Measurements from ENCODE around the gene CPSF4L. TPM values are rescaled to one million over a fixed set of nuclear protein-coding genes. Genes with fewer than 3 reads are reported as not detected.

Gene CPSF4L
- total and polyA plus RNA-seq, 2 of the 13 experiments (the other 11 are each of a cell fraction or from before 2014, with no cell fraction given), result 0.73 to 1.6 TPM

- TF ChIP-seq, protein P1, sequence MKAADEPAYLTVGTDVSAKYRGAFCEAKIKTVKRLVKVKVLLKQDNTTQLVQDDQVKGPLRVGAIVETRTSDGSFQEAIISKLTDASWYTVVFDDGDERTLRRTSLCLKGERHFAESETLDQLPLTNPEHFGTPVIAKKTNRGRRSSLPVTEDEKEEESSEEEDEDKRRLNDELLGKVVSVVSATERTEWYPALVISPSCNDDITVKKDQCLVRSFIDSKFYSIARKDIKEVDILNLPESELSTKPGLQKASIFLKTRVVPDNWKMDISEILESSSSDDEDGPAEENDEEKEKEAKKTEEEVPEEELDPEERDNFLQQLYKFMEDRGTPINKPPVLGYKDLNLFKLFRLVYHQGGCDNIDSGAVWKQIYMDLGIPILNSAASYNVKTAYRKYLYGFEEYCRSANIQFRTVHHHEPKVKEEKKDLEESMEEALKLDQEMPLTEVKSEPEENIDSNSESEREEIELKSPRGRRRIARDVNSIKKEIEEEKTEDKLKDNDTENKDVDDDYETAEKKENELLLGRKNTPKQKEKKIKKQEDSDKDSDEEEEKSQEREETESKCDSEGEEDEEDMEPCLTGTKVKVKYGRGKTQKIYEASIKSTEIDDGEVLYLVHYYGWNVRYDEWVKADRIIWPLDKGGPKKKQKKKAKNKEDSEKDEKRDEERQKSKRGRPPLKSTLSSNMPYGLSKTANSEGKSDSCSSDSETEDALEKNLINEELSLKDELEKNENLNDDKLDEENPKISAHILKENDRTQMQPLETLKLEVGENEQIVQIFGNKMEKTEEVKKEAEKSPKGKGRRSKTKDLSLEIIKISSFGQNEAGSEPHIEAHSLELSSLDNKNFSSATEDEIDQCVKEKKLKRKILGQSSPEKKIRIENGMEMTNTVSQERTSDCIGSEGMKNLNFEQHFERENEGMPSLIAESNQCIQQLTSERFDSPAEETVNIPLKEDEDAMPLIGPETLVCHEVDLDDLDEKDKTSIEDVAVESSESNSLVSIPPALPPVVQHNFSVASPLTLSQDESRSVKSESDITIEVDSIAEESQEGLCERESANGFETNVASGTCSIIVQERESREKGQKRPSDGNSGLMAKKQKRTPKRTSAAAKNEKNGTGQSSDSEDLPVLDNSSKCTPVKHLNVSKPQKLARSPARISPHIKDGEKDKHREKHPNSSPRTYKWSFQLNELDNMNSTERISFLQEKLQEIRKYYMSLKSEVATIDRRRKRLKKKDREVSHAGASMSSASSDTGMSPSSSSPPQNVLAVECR (CRISPR knock-in tag; IDR thresholded peaks at IDR 0.05; ENCODE audit: borderline replicate concordance), result peak; percentile 55; the same call in 1 of the 2 replicates
- TF ChIP-seq STAG1 (CRISPR knock-in tag; IDR thresholded peaks at IDR 0.05), result peak; percentile 8; the same call in 1 of the 2 replicates
- TF ChIP-seq TARDBP (CRISPR knock-in tag; IDR thresholded peaks at IDR 0.05), result peak; percentile 65; the same call in 1 of the 2 replicates
- TF ChIP-seq ZNF367 (CRISPR knock-in tag; IDR thresholded peaks at IDR 0.05; ENCODE audit: borderline replicate concordance), result no peak
- TF ChIP-seq, protein P2, sequence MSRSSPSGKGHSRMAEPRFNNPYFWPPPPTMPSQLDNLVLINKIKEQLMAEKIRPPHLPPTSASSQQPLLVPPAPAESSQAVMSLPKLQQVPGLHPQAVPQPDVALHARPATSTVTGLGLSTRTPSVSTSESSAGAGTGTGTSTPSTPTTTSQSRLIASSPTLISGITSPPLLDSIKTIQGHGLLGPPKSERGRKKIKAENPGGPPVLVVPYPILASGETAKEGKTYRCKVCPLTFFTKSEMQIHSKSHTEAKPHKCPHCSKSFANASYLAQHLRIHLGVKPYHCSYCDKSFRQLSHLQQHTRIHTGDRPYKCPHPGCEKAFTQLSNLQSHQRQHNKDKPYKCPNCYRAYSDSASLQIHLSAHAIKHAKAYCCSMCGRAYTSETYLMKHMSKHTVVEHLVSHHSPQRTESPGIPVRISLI (CRISPR knock-in tag; IDR thresholded peaks at IDR 0.05; ENCODE audit: borderline replicate concordance), result peak; percentile 29; the same call in 1 of the 2 replicates
- no peak for TF ChIP-seq TCF12 (IDR thresholded peaks at IDR 0.05)
- TF ChIP-seq TCF12 (CRISPR knock-in tag; IDR thresholded peaks at IDR 0.05), result peak; percentile 85; the same call in 1 of the 2 replicates
- peak; percentile 93 for TF ChIP-seq RCOR2 (CRISPR knock-in tag; IDR thresholded peaks at IDR 0.05)
- 0 out of 2 replicates have a peak, but pooled peaks have one; percentile 16 for TF ChIP-seq FOXA3 (CRISPR knock-in tag; IDR thresholded peaks at IDR 0.05)
- TF ChIP-seq, protein P3, sequence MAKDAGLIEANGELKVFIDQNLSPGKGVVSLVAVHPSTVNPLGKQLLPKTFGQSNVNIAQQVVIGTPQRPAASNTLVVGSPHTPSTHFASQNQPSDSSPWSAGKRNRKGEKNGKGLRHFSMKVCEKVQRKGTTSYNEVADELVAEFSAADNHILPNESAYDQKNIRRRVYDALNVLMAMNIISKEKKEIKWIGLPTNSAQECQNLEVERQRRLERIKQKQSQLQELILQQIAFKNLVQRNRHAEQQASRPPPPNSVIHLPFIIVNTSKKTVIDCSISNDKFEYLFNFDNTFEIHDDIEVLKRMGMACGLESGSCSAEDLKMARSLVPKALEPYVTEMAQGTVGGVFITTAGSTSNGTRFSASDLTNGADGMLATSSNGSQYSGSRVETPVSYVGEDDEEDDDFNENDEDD (CRISPR knock-in tag; IDR thresholded peaks at IDR 0.05; ENCODE audit: borderline replicate concordance), result peak; percentile 19; the same call in 1 of the 2 replicates
- TF ChIP-seq ZZZ3 (CRISPR knock-in tag; IDR thresholded peaks at IDR 0.05; ENCODE audit: borderline replicate concordance), result no peak
- TF ChIP-seq, protein P4, sequence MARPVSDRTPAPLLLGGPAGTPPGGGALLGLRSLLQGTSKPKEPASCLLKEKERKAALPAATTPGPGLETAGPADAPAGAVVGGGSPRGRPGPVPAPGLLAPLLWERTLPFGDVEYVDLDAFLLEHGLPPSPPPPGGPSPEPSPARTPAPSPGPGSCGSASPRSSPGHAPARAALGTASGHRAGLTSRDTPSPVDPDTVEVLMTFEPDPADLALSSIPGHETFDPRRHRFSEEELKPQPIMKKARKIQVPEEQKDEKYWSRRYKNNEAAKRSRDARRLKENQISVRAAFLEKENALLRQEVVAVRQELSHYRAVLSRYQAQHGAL (CRISPR knock-in tag; IDR thresholded peaks at IDR 0.05; ENCODE audit: not compliant biosample characterization), result peak; percentile 41
- TF ChIP-seq TCF7L2 (IDR thresholded peaks at IDR 0.05; ENCODE audit: low read depth, low read length), result no peak
- peak; percentile 60; the same call in 1 of the 2 replicates for TF ChIP-seq NR0B2 (CRISPR knock-in tag; IDR thresholded peaks at IDR 0.05)
- TF ChIP-seq ZNF788 (CRISPR knock-in tag; IDR thresholded peaks at IDR 0.05; ENCODE audit: borderline replicate concordance), result peak; percentile 80; the same call in 1 of the 2 replicates
- no peak for TF ChIP-seq NONO (IDR thresholded peaks at IDR 0.05)
- TF ChIP-seq NONO (CRISPR knock-in tag; conservative IDR thresholded peaks at IDR 0.05), result peak; percentile 83
- TF ChIP-seq, protein P5, sequence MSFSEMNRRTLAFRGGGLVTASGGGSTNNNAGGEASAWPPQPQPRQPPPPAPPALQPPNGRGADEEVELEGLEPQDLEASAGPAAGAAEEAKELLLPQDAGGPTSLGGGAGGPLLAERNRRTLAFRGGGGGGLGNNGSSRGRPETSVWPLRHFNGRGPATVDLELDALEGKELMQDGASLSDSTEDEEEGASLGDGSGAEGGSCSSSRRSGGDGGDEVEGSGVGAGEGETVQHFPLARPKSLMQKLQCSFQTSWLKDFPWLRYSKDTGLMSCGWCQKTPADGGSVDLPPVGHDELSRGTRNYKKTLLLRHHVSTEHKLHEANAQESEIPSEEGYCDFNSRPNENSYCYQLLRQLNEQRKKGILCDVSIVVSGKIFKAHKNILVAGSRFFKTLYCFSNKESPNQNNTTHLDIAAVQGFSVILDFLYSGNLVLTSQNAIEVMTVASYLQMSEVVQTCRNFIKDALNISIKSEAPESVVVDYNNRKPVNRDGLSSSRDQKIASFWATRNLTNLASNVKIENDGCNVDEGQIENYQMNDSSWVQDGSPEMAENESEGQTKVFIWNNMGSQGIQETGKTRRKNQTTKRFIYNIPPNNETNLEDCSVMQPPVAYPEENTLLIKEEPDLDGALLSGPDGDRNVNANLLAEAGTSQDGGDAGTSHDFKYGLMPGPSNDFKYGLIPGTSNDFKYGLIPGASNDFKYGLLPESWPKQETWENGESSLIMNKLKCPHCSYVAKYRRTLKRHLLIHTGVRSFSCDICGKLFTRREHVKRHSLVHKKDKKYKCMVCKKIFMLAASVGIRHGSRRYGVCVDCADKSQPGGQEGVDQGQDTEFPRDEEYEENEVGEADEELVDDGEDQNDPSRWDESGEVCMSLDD (CRISPR knock-in tag; IDR thresholded peaks at IDR 0.05; ENCODE audit: borderline replicate concordance), result peak; percentile 45; the same call in 1 of the 2 replicates
- TF ChIP-seq TP53 (CRISPR knock-in tag; conservative IDR thresholded peaks at IDR 0.05), result 0 out of 2 replicates have a peak, but pooled peaks have one; percentile 61
Measured at GRCh38 chr17:73278049-73278464, 16.4 kb upstream of the CPSF4L start (continued).

Measured in HepG2 (cell line).